Astrocyte (in vitro differentiated cells and primary cell): ENCODE results near the gene DNAH1. TPM values are rescaled to one million over a fixed set of nuclear protein-coding genes. Genes with fewer than 3 reads are reported as not detected.

Experiments
- DNase-seq: peaks from one replicate; pipeline ENCODE4 v3.0.0-alpha.2; 2010; ENCODE audit warnings: low read depth
- FAIRE-seq: peaks from 2 replicates; lab custom pipeline; 2011; peaks lifted over from hg19 to GRCh38; lab: Jason Lieb, UNC
- H2AFZ ChIP-seq: 2 replicates; pipeline ENCODE4 v1.6.0; 2012; ENCODE audit warnings: low read depth, low read length, inconsistent platforms
- H3K27ac ChIP-seq: 2 replicates; pipeline ENCODE4 v1.5.1; 2011; ENCODE audit warnings: low read depth, low read length, inconsistent platforms
- H3K27me3 ChIP-seq: 2 replicates; pipeline ENCODE4 v1.6.0; 2011; ENCODE audit warnings: low read length, inconsistent platforms; ENCODE audit not compliant: insufficient read depth
- H3K36me3 ChIP-seq: 2 replicates; pipeline ENCODE4 v1.5.1; 2011; ENCODE audit warnings: low read length, inconsistent platforms; ENCODE audit not compliant: insufficient read depth
- H3K4me1 ChIP-seq: 2 replicates; pipeline ENCODE4 v1.5.1; 2011; ENCODE audit warnings: low read length, inconsistent platforms; ENCODE audit not compliant: insufficient read depth
- H3K4me2 ChIP-seq: 2 replicates; pipeline ENCODE4 v1.6.0; 2012; ENCODE audit warnings: low read length, inconsistent platforms
- H3K4me3 ChIP-seq: 2 replicates; pipeline ENCODE4 v1.5.1; 2011; ENCODE audit warnings: low read depth, mild to moderate bottlenecking, low read length, inconsistent platforms; ENCODE audit not compliant: insufficient read depth
- H3K79me2 ChIP-seq: 2 replicates; pipeline ENCODE4 v1.6.0; 2012; ENCODE audit warnings: mild to moderate bottlenecking, low read length, inconsistent platforms; ENCODE audit not compliant: insufficient read depth
- H3K9ac ChIP-seq: 2 replicates; pipeline ENCODE4 v1.6.0; 2012; ENCODE audit warnings: mild to moderate bottlenecking, low read length, inconsistent platforms
- H3K9me3 ChIP-seq: 2 replicates; pipeline ENCODE4 v1.5.1; 2012; ENCODE audit warnings: low read depth, mild to moderate bottlenecking, low read length, inconsistent platforms; ENCODE audit not compliant: insufficient read depth
- H4K20me1 ChIP-seq: 2 replicates; pipeline ENCODE4 v1.6.0; 2012; ENCODE audit warnings: low read length, inconsistent platforms; ENCODE audit not compliant: insufficient read depth
- H3K27ac Mint-ChIP-seq: one replicate; pipeline ENCODE4 v1.8.0; 2021; ENCODE audit warnings: mild to moderate bottlenecking, mixed read lengths; ENCODE audit not compliant: unreplicated experiment
- H3K27me3 Mint-ChIP-seq: one replicate; pipeline ENCODE4 v1.8.0; 2021; ENCODE audit warnings: low read depth, mixed read lengths; ENCODE audit not compliant: unreplicated experiment
- H3K36me3 Mint-ChIP-seq: one replicate; pipeline ENCODE4 v1.8.0; 2021; ENCODE audit warnings: low read depth, mixed read lengths; ENCODE audit not compliant: unreplicated experiment
- H3K4me1 Mint-ChIP-seq: one replicate; pipeline ENCODE4 v1.8.0; 2021; ENCODE audit warnings: low read depth, mixed read lengths; ENCODE audit not compliant: unreplicated experiment
- H3K4me3 Mint-ChIP-seq: one replicate; pipeline ENCODE4 v1.8.0; 2021; ENCODE audit warnings: mild to moderate bottlenecking, moderate library complexity, mixed read lengths; ENCODE audit not compliant: unreplicated experiment
- H3K9me3 Mint-ChIP-seq: one replicate; pipeline ENCODE4 v1.8.0; 2021; ENCODE audit warnings: mild to moderate bottlenecking, mixed read lengths; ENCODE audit not compliant: unreplicated experiment
- CTCF ChIP-seq: IDR thresholded peaks from 2 replicates; pipeline ENCODE4 v1.5.1; 2011; ENCODE audit warnings: low read depth, mild to moderate bottlenecking, inconsistent platforms, low read length, moderate library complexity; ENCODE audit not compliant: insufficient read depth
- EZH2 ChIP-seq: IDR thresholded peaks from 2 replicates; pipeline ENCODE4 v1.6.1; 2012; ENCODE audit warnings: mild to moderate bottlenecking, low read length, inconsistent platforms; ENCODE audit not compliant: insufficient read depth
- total RNA-seq: library from RNA; stranded (reverse); gene quantifications from 2 replicates; pipeline ENCODE4 v1.2.1, GENCODE V29; 2021

Gene DNAH1
- total RNA-seq, 1 donor from 2014 or later = 2.3 TPM

DNA sequence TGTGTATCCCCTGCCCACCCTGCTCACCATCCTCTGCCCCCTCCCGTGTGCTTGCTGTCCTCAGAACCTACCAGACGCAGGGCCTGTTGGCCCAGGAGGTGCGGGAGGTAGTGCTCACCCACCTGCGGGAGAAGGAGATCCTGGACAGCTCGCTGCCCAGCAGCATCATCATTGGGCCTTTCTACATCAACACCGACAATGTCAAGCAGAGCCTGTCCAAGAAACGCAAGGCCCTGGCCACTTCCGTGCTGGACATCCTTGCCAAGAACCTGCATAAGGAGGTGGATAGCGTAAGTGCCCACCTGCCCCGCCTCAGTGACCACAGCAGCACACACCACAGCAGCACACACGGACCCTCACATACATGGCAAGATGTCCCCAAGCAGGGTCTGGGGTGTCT, 33.0 kb downstream of the DNAH1 start:
- no peak overlapping the region for H3K27ac ChIP-seq
- Mint-ChIP-seq H3K9me3 (peaks cover 1% of the 10 kb centered on the region), H3K27me3 (peaks cover 22% of the 10 kb centered on the region), H3K4me1 (no peaks in the 10 kb centered on the region), H3K27ac (peak overlapping the region; percentile 53), H3K36me3 (peaks cover 21% of the 10 kb centered on the region), H3K4me3 (no peak overlapping the region)
- DNase-seq (no peak), FAIRE-seq (no peak)
- H3K9ac ChIP-seq = no peak overlapping the region
- TF ChIP-seq CTCF (no peak), EZH2 (no peak)
- H3K36me3 ChIP-seq = no peaks in the 10 kb centered on the region
- H2AFZ ChIP-seq = no peak overlapping the region
- no peaks in the 10 kb centered on the region for H3K9me3 ChIP-seq
- H3K79me2 ChIP-seq = no peaks in the 10 kb centered on the region
- H3K4me3 ChIP-seq = no peak overlapping the region
- H4K20me1 ChIP-seq = no peaks in the 10 kb centered on the region
- H3K4me1 ChIP-seq = no peaks in the 10 kb centered on the region
- H3K27me3 ChIP-seq = no peaks in the 10 kb centered on the region
- no peak overlapping the region for H3K4me2 ChIP-seq

- no peak overlapping the region for H3K27ac Mint-ChIP-seq
- Histone ChIP-seq H2AFZ (no peak overlapping the region), H3K9ac (no peak overlapping the region), H3K4me1 (no peaks in the 10 kb centered on the region), H3K36me3 (no peaks in the 10 kb centered on the region), H3K9me3 (no peaks in the 10 kb centered on the region), H3K4me2 (no peak overlapping the region), H3K27me3 (no peaks in the 10 kb centered on the region), H3K27ac (no peak overlapping the region), H4K20me1 (no peaks in the 10 kb centered on the region), H3K79me2 (no peaks in the 10 kb centered on the region), H3K4me3 (no peak overlapping the region)
- H3K4me1 Mint-ChIP-seq = no peaks in the 10 kb centered on the region
- peaks cover 22% of the 10 kb centered on the region for H3K27me3 Mint-ChIP-seq
- H3K9me3 Mint-ChIP-seq = peaks cover 1% of the 10 kb centered on the region
- no peak for TF ChIP-seq EZH2
- TF ChIP-seq CTCF = no peak
- no peak overlapping the region for H3K4me3 Mint-ChIP-seq
- no peak for DNase-seq
- peaks cover 21% of the 10 kb centered on the region for H3K36me3 Mint-ChIP-seq
- FAIRE-seq = no peak
Measured at GRCh38 chr3:52349611-52350395, 33.7 kb downstream of the DNAH1 start.

DNA sequence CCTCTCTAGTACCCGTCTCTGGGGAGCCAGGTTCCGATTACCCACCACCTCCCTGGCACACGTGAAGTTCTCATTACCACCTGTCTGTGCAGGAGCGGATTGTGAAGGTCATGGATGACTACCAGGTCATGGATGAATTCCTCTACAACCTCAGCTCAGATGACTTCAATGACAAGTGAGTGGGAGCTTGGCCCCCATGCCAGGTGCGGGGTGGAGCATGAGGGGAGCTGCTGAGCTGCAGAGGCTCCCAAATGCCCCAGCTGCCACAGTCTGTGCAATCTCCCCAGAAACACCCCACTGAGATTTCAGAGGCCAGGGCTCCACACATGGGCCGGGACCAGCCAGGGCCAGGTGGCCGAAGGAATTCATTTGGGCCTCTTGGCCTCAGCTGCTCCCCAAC, 34.3 kb downstream of the DNAH1 start:
- Histone ChIP-seq H3K4me3 (no peak overlapping the region), H2AFZ (no peak overlapping the region), H3K9ac (no peak overlapping the region), H3K79me2 (no peaks in the 10 kb centered on the region), H3K27me3 (no peaks in the 10 kb centered on the region), H3K36me3 (no peaks in the 10 kb centered on the region), H4K20me1 (no peaks in the 10 kb centered on the region), H3K4me2 (no peak overlapping the region), H3K27ac (no peak overlapping the region), H3K9me3 (no peaks in the 10 kb centered on the region), H3K4me1 (no peaks in the 10 kb centered on the region)
- Mint-ChIP-seq H3K27ac (no peak overlapping the region), H3K36me3 (peaks cover 21% of the 10 kb centered on the region), H3K27me3 (peaks cover 22% of the 10 kb centered on the region), H3K4me3 (no peak overlapping the region), H3K4me1 (no peaks in the 10 kb centered on the region), H3K9me3 (peaks cover 1% of the 10 kb centered on the region)
- no peak for TF ChIP-seq EZH2
- TF ChIP-seq CTCF = no peak
- no peak for DNase-seq
- no peak for FAIRE-seq
